Activated CD8-positive, alpha-beta memory T cell treated with anti-CD3 and anti-CD28 coated beads, Interleukin-2, amount 50 U/mL, for 1 hour (primary cell): ENCODE data around the gene USE1.

Experiments
- DNase-seq: peaks from one replicate; pipeline ENCODE4 v3.0.0-alpha.2; 2020; ENCODE audit errors: extremely low read depth

USE1 gene

GRCh38 chr19:17259118-17259780, 44.1 kb downstream of the USE1 start:
- no peak for DNase-seq

- DNase-seq, result no peak
Observed at GRCh38 chr19:17259934-17260333, 44.8 kb downstream of the USE1 start.

- peak; percentile 71 for DNase-seq
Observed at GRCh38 chr19:17260842-17261325, 45.7 kb downstream of the USE1 start.

GRCh38 chr19:17262557-17262956, 47.4 kb downstream of the USE1 start:
- DNase-seq, result no peak

DNA sequence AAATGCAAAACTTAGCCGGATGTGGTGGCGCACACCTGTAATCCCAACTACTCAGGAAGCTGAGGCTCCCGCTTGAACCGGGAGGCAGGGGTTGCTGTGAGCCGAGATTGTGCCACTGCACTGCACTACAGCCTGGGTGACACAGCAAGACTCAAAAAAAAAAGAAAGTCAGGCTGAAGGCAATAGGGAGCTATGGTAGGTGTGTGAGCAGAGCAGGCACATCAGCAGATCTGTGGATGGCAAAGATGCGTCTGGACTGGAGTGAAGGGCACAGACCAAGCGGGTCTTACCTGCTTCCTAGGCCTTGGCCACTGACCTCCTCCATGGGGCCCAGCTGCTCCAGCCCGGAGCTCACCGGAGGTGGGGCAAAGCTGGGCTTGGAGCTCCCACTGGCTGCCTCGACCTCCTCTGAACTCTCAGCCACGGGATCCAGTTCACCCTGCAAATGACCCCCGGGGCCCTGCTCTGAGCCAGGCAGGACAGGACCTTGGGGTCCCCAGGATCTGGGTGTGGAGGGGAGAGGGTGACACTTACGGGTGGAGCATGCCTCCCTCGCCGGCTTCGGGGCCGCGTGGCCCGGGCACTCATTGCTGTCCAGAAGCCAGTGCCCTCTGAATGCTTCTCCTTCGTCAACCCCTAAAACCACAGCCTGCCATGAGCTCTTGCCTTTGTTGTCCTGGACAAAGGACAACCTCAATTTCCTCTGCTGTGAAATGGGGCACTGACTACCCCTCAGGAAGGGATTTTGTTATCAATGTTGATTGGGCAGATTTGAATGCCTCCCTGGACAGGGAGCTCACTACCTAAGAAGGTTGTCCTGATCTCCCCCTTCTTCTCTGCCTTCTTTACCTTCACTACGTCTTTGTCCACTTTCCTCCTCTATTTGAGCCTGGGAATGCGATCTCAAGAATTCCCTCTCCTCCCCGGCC, 48.8 kb downstream of the USE1 start:
- DNase-seq, result no peak

DNA sequence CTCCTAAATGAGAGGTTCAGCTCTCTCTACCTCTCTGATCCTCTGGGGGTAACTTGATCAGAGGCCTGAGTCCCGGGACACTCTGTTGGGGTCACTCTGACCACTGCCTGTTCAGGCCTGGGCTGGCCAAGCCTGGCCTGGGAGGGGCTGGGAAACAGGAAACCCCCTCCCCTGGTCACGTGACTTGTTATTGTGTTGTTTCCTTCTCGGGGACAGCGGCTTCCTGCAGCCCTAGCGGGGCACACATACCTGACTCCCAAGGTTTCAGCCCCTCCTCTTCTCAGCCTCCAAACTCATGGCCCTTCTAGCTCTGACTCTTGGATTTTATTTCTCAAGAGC, 49.5 kb downstream of the USE1 start, which contains the start of gene USHBP1:
USHBP1 (minus strand) TSS at position 105 of the 339 bp plus-strand sequence. CDS start 446 bp downstream, outside the sequence.
- DNase-seq, result no peak

- DNase-seq, result no peak
Observed at GRCh38 chr19:17266026-17266425, 50.9 kb downstream of the USE1 start.

DNA sequence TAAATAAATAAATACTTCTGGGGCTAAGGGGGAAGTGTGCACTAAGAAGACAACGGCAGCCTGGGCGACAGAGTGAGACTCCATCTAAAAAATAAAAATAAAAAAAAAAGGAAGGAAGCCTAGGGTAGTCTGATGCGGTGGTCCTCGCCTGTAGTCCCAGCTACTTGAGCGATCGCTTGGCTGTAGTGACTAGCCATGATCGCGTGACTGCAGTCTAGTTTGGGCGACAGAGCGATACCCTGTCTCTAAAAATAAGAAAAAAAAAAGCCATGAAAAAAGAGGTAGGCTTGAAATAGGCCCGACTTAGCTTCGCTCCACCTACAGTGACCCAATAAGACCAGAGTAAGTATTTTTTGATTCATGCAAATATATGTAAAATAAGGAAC, 51.4 kb downstream of the USE1 start:
- DNase-seq, result no peak

GRCh38 chr19:17266975-17267788, 52.0 kb downstream of the USE1 start, which contains the start of gene BABAM1:
BABAM1 (plus strand) TSS chr19:17267443; CDS start chr19:17268807, 1,364 bp downstream.
- DNase-seq, result peak; percentile 92

DNA sequence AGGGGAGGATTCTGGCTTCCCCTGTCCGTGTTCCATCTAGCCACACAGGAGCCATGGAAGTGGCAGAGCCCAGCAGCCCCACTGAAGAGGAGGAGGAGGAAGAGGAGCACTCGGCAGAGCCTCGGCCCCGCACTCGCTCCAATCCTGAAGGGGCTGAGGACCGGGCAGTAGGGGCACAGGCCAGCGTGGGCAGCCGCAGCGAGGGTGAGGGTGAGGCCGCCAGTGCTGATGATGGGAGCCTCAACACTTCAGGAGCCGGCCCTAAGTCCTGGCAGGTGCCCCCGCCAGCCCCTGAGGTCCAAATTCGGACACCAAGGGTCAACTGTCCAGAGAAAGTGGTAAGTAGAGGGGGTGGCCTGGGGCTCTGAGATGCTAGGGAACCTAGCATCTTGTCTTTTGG, 53.6 kb downstream of the USE1 start:
- no peak for DNase-seq
